Lower leg skin (tissue), 4 donors: ENCODE data around the gene SCAMP4. TPM values are rescaled to one million over a fixed set of nuclear protein-coding genes. Genes with fewer than 3 reads are reported as not detected.
"Not testable (repeated sequence)": the region's sequence is repeated elsewhere in the genome, so short reads cannot be mapped to it uniquely, and the experiment has no call there.

Experiments used
- DNase-seq, 2 donors: peaks; one replicate each; pipeline ENCODE4 v3.0.0-alpha.2; 2019; ENCODE audit warnings: low spot score in 2 of 2
- H3K4me3 ChIP-seq: fragments of 200-600 bp; sonication (generic); 2 replicates; pipeline ENCODE4 v1.5.1; 2017; ENCODE audit warnings: mild to moderate bottlenecking, low read depth; ENCODE audit not compliant: poor library complexity, severe bottlenecking
- CTCF ChIP-seq, 3 donors: fragments of 450-650 bp; IDR thresholded peaks; one replicate each; pipeline ENCODE4 v1.5.1; 2016; ENCODE audit warnings: antibody characterized with exemption in 3 of 3, mild to moderate bottlenecking in 3 of 3, moderate library complexity in 2 of 3
- POLR2A ChIP-seq, 2 donors: fragments of 450-650 bp; IDR thresholded peaks; one replicate each; pipeline ENCODE4 v1.6.1; 2016 to 2017; ENCODE audit warnings: antibody characterized with exemption in 2 of 2, mild to moderate bottlenecking in 1 of 2, moderate library complexity in 1 of 2
- WGBS, 2 donors: methylation state at CpG; one replicate each; pipeline ENCODE4 v1.1.5; 2018; 5-methylcytosine and 5-hydroxymethylcytosine counted together
- intact Hi-C: fragments of 100-400 bp; cut with DNase I; formaldehyde crosslinking; loops from one replicate; pipeline ENCODE4 v1.15.0; 2023; ENCODE audit warnings: low total_unique reads
- total RNA-seq, 4 donors: library from RNA; depleted of rRNA; stranded (reverse); fragments of >200 nt; gene quantifications; one replicate each; pipeline ENCODE4 v1.1.0, GENCODE V29; 2016

SCAMP4 gene
- total RNA-seq, 4 donors from 2014 or later, result 108 to 119 (median 113) TPM

- no peak for TF ChIP-seq CTCF (IDR thresholded peaks at IDR 0.05)
- no peak for TF ChIP-seq POLR2A (IDR thresholded peaks at IDR 0.05)
- peak overlapping the region; percentile 84 for H3K4me3 ChIP-seq
- 1 to 4% methylated on average over 11 of the region's 11 CpGs for WGBS, 2 donors
- DNase-seq, result no peak
- intact Hi-C loops, result no loop called here
Observed at GRCh38 chr19:1884291-1884718, 20.9 kb upstream of the SCAMP4 start.

GRCh38 chr19:1884719-1885334 is 20.4 kb upstream of the SCAMP4 start:
- intact Hi-C loops, result no loop called here
- WGBS, 2 donors, result 0 to 1% methylated on average over 32 to 49 of the region's 56 CpGs
- DNase-seq, result no peak
- H3K4me3 ChIP-seq, result peak overlapping the region; percentile 84
- TF ChIP-seq POLR2A (IDR thresholded peaks at IDR 0.05), result no peak
- no peak for TF ChIP-seq CTCF (IDR thresholded peaks at IDR 0.05)

- 26 to 38% methylated on average over 24 to 34 of the region's 46 CpGs for WGBS, 2 donors
- intact Hi-C loops, result not testable (repeated sequence)
- H3K4me3 ChIP-seq, result peak within 1 kb of the TSS; percentile 84
- DNase-seq, result peak; percentile 92 to 99
Observed at GRCh38 chr19:1885398-1886119, 19.6 kb upstream of the SCAMP4 start, which contains the start of gene ABHD17A. Gene ABHD17A (minus strand): TSS chr19:1885496. CDS start chr19:1881566, 3,930 bp downstream.

GRCh38 chr19:1886360-1886759 is 18.8 kb upstream of the SCAMP4 start:
- intact Hi-C loops, H3K4me3 ChIP-seq, DNase-seq: not testable (repeated sequence)
- 95 to 96% methylated on average over 15 of the region's 15 CpGs for WGBS, 2 donors

GRCh38 chr19:1888385-1888784 is 16.8 kb upstream of the SCAMP4 start:
- intact Hi-C loops, result no loop called here
- no peak overlapping the region for H3K4me3 ChIP-seq
- WGBS, 2 donors, result 88 to 95% methylated on average over 5 of the region's 5 CpGs
- DNase-seq, result no peak
- TF ChIP-seq CTCF (IDR thresholded peaks at IDR 0.05) (no peak), POLR2A (IDR thresholded peaks at IDR 0.05) (no peak)

- intact Hi-C loops, result no loop called here
- 96 to 100% methylated on average over 1 of the region's 1 CpG for WGBS, 2 donors
- no peak overlapping the region for H3K4me3 ChIP-seq
- DNase-seq, result no peak
- TF ChIP-seq POLR2A (IDR thresholded peaks at IDR 0.05), result no peak
- TF ChIP-seq CTCF (IDR thresholded peaks at IDR 0.05), result no peak
Observed at GRCh38 chr19:1889907-1890306, 15.3 kb upstream of the SCAMP4 start.
